Fibroblast of villous mesenchyme (primary cell): ENCODE measurements around the gene ZNF521. TPM values are rescaled to one million over a fixed set of nuclear protein-coding genes. Genes with fewer than 3 reads are reported as not detected.

Experiments used
- DNase-seq: peaks from one replicate; pipeline ENCODE4 v3.0.0-alpha.2; 2010; ENCODE audit warnings: low read depth
- H3K4me3 ChIP-seq: 2 replicates; pipeline ENCODE4 v1.5.1; 2011; ENCODE audit warnings: low read depth, mild to moderate bottlenecking, low read length
- total RNA-seq: library from RNA; depleted of rRNA; stranded (reverse); fragments of >200 nt; gene quantifications from 2 replicates; pipeline ENCODE4 v1.2.3, GENCODE V29; 2012
- TF ChIP-seq, protein P1 (sequence below): IDR thresholded peaks from 2 replicates; pipeline ENCODE4 v1.5.1; 2012; ENCODE audit warnings: low read depth, mild to moderate bottlenecking, low read length; ENCODE audit not compliant: insufficient read depth

ZNF521 gene
- total RNA-seq, 1 donor = 4.7 TPM

DNA sequence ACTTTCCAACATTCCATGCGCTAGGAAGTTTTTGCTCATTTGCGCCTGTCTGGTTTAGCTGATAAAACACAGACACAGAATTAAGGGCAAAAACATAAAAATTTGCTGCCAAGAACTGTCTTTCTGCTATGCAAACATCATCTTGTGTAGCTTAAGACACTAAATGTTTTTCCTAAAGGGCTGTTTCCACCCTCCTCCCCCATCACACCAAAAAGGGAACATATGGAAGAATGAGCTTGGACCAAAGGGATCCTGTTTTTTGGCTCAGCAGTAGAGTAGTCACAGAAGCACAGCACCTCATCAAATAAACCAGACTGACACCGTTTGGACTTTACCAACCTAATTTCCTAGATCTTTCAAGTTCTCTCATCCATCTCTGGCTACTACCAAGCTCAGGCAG is 210.1 kb downstream of the ZNF521 start:
- TF ChIP-seq, protein P1, sequence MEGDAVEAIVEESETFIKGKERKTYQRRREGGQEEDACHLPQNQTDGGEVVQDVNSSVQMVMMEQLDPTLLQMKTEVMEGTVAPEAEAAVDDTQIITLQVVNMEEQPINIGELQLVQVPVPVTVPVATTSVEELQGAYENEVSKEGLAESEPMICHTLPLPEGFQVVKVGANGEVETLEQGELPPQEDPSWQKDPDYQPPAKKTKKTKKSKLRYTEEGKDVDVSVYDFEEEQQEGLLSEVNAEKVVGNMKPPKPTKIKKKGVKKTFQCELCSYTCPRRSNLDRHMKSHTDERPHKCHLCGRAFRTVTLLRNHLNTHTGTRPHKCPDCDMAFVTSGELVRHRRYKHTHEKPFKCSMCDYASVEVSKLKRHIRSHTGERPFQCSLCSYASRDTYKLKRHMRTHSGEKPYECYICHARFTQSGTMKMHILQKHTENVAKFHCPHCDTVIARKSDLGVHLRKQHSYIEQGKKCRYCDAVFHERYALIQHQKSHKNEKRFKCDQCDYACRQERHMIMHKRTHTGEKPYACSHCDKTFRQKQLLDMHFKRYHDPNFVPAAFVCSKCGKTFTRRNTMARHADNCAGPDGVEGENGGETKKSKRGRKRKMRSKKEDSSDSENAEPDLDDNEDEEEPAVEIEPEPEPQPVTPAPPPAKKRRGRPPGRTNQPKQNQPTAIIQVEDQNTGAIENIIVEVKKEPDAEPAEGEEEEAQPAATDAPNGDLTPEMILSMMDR = no peak
- no peak overlapping the region for H3K4me3 ChIP-seq
- peak; percentile 77 for DNase-seq

DNA sequence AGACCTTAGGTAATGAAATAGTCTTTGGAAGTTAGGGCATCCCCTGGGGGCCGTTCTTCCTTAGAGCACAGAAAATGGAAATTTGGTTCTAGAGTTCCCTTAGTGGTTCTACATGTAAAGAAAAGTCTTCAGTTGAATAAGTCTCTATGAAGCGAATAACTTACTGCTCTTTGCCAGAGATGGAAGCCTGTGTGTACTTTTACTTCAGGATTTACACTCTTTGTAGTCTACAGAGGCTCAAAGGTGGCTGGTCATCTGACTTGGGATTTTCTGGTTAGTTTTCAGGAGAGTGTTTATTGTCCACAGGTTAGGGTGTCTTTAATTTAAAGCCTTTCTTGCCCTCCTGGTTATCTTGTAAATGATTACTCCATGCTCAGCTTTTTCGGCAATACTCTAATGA is 210.6 kb downstream of the ZNF521 start:
- TF ChIP-seq, protein P1 = no peak
- DNase-seq = no peak
- H3K4me3 ChIP-seq = no peak overlapping the region

DNA sequence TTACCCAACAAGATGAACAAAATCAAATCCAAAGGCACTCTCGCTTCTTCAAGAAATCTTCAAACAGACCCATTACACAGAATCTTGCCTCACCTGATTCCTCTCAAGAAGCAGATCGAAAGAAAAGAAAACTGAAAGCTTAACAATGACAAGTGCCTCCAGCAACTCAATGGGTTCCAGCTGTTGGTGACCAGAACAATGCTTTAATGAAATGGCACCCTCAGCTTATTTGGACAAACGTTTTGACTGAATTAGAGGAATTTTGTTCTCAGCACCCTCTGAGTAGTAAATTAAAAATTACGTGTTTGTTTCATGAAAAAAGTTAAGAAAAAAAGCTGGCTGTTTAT is 211.0 kb downstream of the ZNF521 start:
- TF ChIP-seq, protein P1 = no peak
- no peak overlapping the region for H3K4me3 ChIP-seq
- no peak for DNase-seq

DNA sequence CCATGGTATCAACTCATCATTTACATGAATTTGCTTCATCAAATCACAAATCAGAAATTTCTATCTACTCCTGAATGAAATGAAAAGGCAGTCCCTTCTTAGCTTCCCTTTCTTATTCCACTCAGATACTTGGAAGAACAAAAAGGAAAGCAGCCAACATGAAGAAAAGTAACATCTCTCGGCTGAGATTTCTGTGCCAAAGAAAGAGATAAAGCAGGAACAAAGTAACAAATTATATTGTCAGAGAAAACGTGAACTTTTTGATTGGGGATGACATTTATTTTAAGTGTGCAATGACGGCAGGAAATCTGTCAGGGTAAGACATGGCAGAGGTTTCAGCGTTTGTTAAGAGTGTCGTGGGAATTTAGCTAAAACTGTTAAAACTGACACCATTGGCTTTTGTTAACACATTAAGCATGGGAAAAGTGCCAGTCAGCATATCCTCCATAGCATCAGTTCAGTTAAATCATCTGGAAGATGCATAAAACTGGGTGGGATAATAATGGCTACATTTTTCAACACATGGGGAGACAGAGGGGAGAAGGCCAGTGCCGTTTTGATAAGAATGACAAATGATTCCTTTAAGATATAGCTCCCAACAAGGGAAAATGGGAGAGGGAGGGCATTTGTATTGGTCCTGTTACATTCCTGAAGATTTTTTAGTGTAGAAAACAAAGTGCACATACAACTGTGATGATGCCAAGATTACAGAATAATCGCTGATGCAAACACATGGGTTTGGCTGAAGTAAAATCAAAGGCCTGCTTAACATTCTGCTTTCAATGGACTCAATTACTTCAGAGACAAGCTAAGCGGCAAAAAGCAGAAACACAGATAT is 211.6 kb downstream of the ZNF521 start:
- no peak overlapping the region for H3K4me3 ChIP-seq
- TF ChIP-seq, protein P1 = no peak
- no peak for DNase-seq

DNA sequence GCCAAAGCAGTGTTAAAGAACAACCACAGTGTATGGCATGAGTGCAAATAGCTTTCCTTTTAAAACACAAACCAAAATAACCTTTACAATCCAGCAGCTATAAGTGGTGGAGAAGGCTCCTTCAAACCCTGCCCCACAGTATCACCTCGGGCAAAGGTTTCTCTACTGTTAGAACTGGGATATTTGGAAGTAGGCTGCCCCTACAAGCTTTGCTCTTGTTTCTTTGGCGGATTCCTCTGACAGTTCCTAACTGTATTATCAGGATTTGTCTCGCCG is 214.8 kb downstream of the ZNF521 start:
- TF ChIP-seq, protein P1 = no peak
- no peak for DNase-seq
- no peak overlapping the region for H3K4me3 ChIP-seq

DNA sequence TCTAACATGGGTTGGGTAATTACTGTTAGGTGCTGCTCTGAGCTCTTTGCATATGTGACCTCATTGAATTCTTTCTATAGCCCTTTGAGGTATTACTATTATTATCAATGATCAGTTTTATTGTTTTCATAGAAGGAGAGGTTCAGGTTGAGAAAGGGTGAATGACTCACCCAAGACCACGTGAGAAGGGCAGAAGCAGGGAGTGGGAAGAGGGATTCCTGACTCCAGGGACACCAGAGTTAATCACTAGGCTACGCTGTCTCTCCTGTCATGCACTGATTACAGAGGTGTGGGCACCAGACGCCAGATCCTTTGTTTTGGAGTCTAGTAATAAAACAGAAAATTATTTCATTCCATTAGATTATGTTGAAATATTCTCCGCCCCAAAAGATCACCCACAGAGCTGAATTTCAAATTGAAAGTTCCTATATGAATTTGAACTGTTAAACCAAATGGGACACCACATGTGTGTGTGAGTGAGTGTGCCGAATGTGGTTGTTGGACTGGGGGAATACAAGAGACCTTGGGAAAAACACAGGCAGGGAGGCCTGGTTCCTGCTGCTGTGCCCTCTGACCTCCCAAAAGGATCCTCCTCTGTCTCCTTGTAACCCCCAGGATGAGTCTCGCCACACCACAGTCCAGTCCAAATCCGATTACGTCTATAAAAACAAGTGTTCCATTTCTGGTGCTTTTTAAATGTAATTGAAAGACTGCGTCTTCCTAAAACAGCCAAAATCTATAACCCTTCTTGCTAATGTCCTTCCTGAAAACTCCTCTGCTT is 215.4 kb downstream of the ZNF521 start:
- DNase-seq = no peak
- H3K4me3 ChIP-seq = no peak overlapping the region
- TF ChIP-seq, protein P1 = no peak

DNA sequence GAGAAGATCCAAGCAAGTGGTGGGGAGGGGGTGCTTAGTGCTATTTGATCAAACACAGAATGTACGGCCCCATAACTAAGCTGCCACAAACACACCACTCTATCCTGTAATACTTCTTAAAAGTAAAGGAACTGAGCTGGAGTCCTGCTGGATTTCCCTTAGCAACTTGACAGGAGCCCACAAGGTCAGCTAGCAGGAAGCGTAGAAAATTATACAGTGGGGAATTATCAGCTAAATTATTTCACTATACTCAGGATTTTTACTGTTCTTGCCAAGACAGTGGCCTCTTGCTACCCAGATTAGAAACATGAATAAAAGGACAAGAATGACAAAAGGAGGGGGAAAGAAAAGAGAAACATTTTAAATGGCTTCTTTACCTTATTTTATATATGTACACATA is 217.1 kb downstream of the ZNF521 start:
- H3K4me3 ChIP-seq = no peak overlapping the region
- TF ChIP-seq, protein P1 = no peak
- DNase-seq = no peak
